Aorta (tissue), 5 donors: ENCODE results near the gene TREX2. TPM values are rescaled to one million over a fixed set of nuclear protein-coding genes. Genes with fewer than 3 reads are reported as not detected.
A peak's percentile ranks its signal among the peaks of the same experiment; 100 is the strongest.

Experiments used
- ATAC-seq: fragments of 200-7000 bp; cut with Tn5 transposase; one replicate; pipeline ENCODE4 v1.9.1; 2022; ENCODE audit warnings: moderate library complexity; ENCODE audit not compliant: low FRiP score
- DNase-seq, 2 donors: peaks; one replicate each; pipeline ENCODE4 v3.0.0-alpha.2; 2020
- H3K27ac ChIP-seq, 2 donors: one replicate each; pipeline ENCODE4 v1.5.1; 2013; ENCODE audit warnings: low read length in 2 of 2, mild to moderate bottlenecking in 2 of 2, moderate library complexity in 2 of 2, control low read depth in 1 of 2, inconsistent platforms in 1 of 2, low read depth in 1 of 2
- H3K27me3 ChIP-seq, 2 donors: one replicate each; pipeline ENCODE4 v1.6.1; 2013; ENCODE audit warnings: control low read depth in 1 of 2, low read length in 1 of 2, mild to moderate bottlenecking in 1 of 2, moderate library complexity in 1 of 2; ENCODE audit not compliant: insufficient read depth in 2 of 2, control insufficient read depth in 1 of 2
- H3K36me3 ChIP-seq, 2 donors: one replicate each; pipeline ENCODE4 v1.6.1; 2013; ENCODE audit warnings: control low read depth in 1 of 2, low read length in 1 of 2, mild to moderate bottlenecking in 1 of 2; ENCODE audit not compliant: insufficient read depth in 2 of 2, control insufficient read depth in 1 of 2
- H3K4me1 ChIP-seq, 2 donors: one replicate each; pipeline ENCODE4 v1.6.1; 2013; ENCODE audit warnings: low read length in 2 of 2, control low read depth in 1 of 2, mild to moderate bottlenecking in 1 of 2, moderate library complexity in 1 of 2; ENCODE audit not compliant: insufficient read depth in 2 of 2, control insufficient read depth in 1 of 2
- H3K4me3 ChIP-seq, 2 donors: one replicate each; pipeline ENCODE4 v1.5.1; 2013; ENCODE audit warnings: low read length in 2 of 2, control low read depth in 1 of 2, mild to moderate bottlenecking in 1 of 2
- H3K9me3 ChIP-seq: one replicate; pipeline ENCODE4 v1.6.1; 2013; ENCODE audit warnings: mild to moderate bottlenecking, low read length; ENCODE audit not compliant: control insufficient read depth
- whole genome bisulfite sequencing, 2 donors: extraction: QIAGEN DNeasy Blood & Tissue Kit; methylation state at CpG; one replicate each; pipeline ENCODE4 v1.1.7; 2013; 5-methylcytosine and 5-hydroxymethylcytosine counted together
- intact Hi-C, 2 donors: fragments of 100-400 bp; cut with DNase I; formaldehyde crosslinking; loops; one replicate each; pipeline versions ENCODE4 v1.14.2 to v1.15.0; 2022
- polyA plus RNA-seq, 2 donors: library from polyadenylated mRNA; stranded (reverse); fragments of 200-250 nt; gene quantifications; one replicate each; pipeline ENCODE4 v1.2.3, GENCODE V29; 2013
- total RNA-seq, 2 donors: library from RNA; stranded (reverse); fragmentation: NEBNext Ultra II Directional; extraction: Animal tissue kit (Norgen Biotek cat#: 25700); gene quantifications; one replicate each; pipeline ENCODE4 v1.2.1, GENCODE V29; 2021
- donor health status: healthy with polysubstance abuse.
- donor health status: Bipolar disorder and iron deficiency.
- donor health status: DM: no; HTN: no; CAD: no.
- donor health status: DM: no; HTN: no; CAD: no.
- donor health status: DM: yes; HTN: yes; CAD: no.

TREX2 gene
- total and polyA plus RNA-seq, 4 donors = 1.4 to 39.1 (median 4.5) TPM; not detected in 1

DNA sequence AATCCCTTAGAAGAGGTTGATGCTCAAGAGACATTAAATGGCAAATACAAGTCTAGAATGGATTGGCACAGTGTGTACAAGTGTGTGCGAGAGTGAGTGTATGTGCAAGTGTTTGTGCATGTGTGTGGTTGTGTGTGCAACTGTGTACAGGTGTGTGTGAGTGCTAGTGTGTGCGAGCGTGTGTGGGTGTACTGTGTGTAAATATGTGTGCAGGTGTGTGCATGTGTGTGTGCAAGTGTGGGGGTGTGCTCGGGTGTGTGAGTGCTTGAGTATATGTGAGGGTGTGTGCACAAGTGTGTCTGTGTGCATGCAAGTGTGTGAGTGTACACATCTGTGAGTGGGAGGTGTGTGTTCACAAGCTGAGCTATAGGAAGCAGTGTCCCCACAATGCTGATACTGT is 5.9 kb downstream of the TREX2 start:
- Histone ChIP-seq H3K4me1 (no peaks in the 10 kb centered on the region), H3K4me3 (no peak overlapping the region), H3K36me3 (no peaks in the 10 kb centered on the region), H3K9me3 (no peaks in the 10 kb centered on the region), H3K27me3 (no peaks in the 10 kb centered on the region), H3K27ac (no peak overlapping the region)
- WGBS, 2 donors = 89 to 96% methylated on average over 4 of the region's 4 CpGs
- ATAC-seq = no peak
- DNase-seq = no peak
- intact Hi-C loops = no loop called here

DNA sequence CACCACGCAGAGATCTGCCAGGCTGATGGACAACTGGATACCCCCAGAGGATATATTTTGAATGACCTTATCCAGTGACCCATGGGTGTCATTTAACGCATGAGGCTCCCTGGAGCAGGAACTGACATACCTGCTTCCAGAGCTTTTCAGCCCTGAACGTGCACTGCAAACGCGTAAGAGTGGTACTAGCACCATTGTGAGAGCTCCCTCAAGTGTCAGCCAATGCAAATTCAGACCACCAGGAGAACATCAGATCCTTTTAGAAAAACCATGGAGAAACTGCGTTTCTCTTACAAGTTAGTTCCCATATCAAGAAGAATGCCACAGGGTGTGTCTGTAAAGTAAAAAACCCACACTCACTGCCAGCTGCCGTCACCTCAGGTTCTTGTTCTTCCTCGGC is 7.3 kb downstream of the TREX2 start:
- WGBS, 2 donors = 18 to 42% methylated on average over 8 of the region's 8 CpGs
- no peak for ATAC-seq
- Histone ChIP-seq H3K27ac (no peak overlapping the region), H3K36me3 (no peaks in the 10 kb centered on the region), H3K27me3 (no peaks in the 10 kb centered on the region), H3K4me3 (no peak overlapping the region), H3K4me1 (no peaks in the 10 kb centered on the region), H3K9me3 (no peaks in the 10 kb centered on the region)
- DNase-seq = peak in 1 of 2 donors; percentile 15
- intact Hi-C loops = no loop called here

DNA sequence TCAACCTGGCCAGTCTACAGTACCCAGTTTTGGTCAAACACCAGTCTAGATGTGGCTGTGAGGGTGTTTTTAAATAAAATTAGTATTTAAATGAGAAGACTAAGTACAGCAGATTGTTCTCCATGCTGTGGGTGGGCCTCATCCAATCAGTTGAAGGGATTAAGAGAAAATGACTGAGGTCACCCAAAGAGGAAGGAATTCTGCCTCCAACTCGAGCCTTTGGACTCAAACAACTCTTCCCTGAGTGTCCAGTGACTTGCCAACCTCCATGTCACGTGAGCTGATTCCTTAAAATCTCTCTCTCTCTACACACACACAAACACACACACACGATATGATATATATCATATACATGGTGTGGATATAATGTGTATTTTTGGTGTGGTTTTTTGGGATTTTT is 10.0 kb downstream of the TREX2 start:
- no peak for ATAC-seq
- intact Hi-C loops = no loop called here
- no peak for DNase-seq

DNA sequence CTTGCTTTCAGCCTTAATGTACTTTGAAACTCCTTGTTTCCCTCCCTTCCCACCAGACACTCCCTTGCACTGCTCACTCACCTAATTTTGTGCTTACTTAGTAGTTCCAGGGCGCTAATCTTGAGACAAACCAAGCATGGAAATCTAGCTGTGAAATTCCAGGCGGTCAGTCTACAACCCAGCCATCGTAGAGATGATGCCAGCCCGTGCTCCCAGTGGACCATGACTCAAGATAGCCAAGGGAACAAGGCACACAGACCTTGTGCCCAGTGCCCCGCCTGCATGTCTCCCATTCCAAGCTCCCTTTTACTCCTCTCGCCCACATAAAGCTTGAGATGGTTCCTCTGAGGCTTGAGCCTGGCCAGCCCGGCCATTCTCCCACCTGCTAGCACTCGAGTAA is 11.1 kb downstream of the TREX2 start:
- no peaks in the 10 kb centered on the region for H3K36me3 ChIP-seq
- H3K9me3 ChIP-seq = peaks cover 2% of the 10 kb centered on the region
- H3K4me1 ChIP-seq = no peaks in the 10 kb centered on the region
- DNase-seq (peak in 1 of 2 donors; percentile 43), ATAC-seq (no peak)
- H3K27me3 ChIP-seq = no peaks in the 10 kb centered on the region
- intact Hi-C loops = no loop called here
- WGBS, 2 donors = 66 to 79% methylated on average over 8 of the region's 8 CpGs
- H3K4me3 ChIP-seq = no peak overlapping the region
- H3K27ac ChIP-seq = no peak overlapping the region

More for the DNA sequence above, 10.0 kb downstream of the TREX2 start:
- peaks cover 1% of the 10 kb centered on the region for H3K9me3 ChIP-seq
- H3K36me3 ChIP-seq = no peaks in the 10 kb centered on the region
- H3K27me3 ChIP-seq = no peaks in the 10 kb centered on the region
- no peaks in the 10 kb centered on the region for H3K4me1 ChIP-seq
- H3K4me3 ChIP-seq = no peak overlapping the region
- 71 to 86% methylated on average over 3 of the region's 3 CpGs for WGBS, 2 donors
- no peak overlapping the region for H3K27ac ChIP-seq

DNA sequence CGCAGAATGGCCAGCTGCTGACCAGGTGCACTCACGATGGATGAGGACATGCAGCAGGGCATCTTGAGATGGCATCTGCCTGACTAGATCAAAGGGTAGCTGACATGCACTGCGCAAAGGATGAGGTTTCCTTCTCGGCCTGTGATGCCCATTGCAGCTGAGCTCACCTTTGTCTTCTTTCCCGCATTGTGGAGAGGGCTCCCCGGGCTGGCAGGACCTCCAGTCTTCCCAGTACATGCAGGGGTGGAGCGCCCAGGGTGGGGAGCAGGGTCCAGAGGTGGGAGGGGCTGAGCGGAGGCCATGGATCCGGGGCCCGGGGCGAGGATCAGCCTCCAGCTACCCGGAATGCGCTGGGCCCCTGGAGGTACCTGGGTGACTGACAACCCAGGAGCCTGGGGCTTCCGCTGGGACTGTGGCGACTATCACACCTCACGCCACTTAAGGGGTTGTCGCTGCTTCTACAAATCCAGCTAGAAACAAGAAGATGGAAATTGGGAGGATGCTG is 12.0 kb downstream of the TREX2 start:
- DNase-seq = peak in 1 of 2 donors; percentile 62
- H3K27me3 ChIP-seq = no peaks in the 10 kb centered on the region
- 91 to 93% methylated on average over 17 of the region's 17 CpGs for WGBS, 2 donors
- H3K36me3 ChIP-seq = no peaks in the 10 kb centered on the region
- peaks cover 2% of the 10 kb centered on the region for H3K9me3 ChIP-seq
- no peak for ATAC-seq
- no peaks in the 10 kb centered on the region for H3K4me1 ChIP-seq
- no peak overlapping the region for H3K4me3 ChIP-seq
- intact Hi-C loops = no loop called here
- no peak overlapping the region for H3K27ac ChIP-seq

DNA sequence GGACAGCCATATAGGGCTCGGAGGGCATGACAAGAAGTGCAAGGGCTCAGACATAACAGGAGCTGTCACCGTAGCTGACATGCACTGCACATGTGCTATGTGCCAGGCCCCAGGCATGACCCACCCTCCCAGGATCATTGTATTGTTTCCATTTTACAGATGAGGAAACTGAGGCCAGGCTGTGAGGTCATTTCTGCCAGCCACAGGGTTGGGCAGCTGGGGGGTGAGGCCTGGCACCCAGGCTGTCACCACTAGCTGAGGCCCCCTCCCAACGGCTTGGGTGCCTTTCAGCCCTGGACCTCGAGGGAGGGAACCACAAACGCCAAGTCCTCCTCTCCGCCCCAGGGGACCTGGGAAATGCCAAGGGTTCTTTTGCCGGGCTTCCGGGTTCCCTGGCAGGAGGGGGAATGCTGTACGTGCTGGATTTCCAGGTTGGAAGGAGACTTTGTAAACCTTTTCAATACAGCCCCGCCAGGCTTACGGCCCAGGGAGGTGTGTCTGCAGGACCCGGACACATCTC is 12.6 kb downstream of the TREX2 start:
- DNase-seq = peak in 1 of 2 donors; percentile 54
- H3K27me3 ChIP-seq = no peaks in the 10 kb centered on the region
- 66 to 78% methylated on average over 12 of the region's 12 CpGs for WGBS, 2 donors
- no peak overlapping the region for H3K4me3 ChIP-seq
- H3K36me3 ChIP-seq = no peaks in the 10 kb centered on the region
- no peak overlapping the region for H3K27ac ChIP-seq
- H3K9me3 ChIP-seq = peaks cover 2% of the 10 kb centered on the region
- no peaks in the 10 kb centered on the region for H3K4me1 ChIP-seq
- intact Hi-C loops = no loop called here
- no peak for ATAC-seq

DNA sequence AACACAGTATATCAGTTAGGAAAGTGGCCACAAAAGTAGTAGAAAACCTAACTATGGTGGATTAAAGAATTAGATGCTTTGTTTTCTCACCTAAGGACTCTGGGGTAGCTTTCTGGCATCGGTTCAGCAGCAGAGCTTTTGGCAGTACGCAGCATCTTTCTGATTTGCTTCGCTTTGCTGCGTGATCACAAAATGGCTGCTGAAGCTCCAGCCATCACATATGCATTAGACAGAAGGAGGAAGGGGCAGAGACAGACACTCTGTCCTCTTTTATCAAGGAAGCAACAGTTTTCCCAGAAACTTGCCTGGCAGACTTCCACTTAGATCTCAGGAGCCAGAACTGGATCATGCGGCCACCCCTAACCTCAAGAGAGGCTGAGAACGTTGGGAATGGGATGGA is 15.1 kb downstream of the TREX2 start:
- Histone ChIP-seq H3K4me3 (no peak overlapping the region), H3K27me3 (no peaks in the 10 kb centered on the region), H3K4me1 (no peaks in the 10 kb centered on the region), H3K36me3 (no peaks in the 10 kb centered on the region), H3K27ac (no peak overlapping the region), H3K9me3 (peaks cover 2% of the 10 kb centered on the region)
- WGBS, 2 donors = 86 to 91% methylated on average over 6 of the region's 6 CpGs
- DNase-seq (peak in 1 of 2 donors; percentile 8), ATAC-seq (no peak)
- intact Hi-C loops = no loop called here

DNA sequence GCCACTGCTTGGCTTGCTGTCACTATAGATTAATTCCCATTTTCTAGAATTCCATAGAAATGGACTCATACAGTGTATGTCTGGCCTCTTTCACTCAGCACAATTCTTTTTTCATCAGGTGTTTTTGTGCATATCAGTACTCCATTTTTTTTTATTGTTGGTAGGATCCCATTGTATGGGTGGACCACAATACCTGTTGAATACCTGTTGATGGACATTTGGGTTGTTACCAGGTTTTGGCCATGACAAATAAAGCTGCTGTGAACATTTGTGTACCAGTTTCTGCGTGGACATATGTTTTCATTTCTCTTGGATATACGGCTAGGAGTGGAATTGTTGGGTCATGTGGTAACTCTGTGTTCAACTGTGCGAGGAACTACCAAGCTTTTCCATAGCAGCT is 19.7 kb downstream of the TREX2 start:
- DNase-seq (no peak), ATAC-seq (no peak)
- intact Hi-C loops = no loop called here
- Histone ChIP-seq H3K36me3 (no peaks in the 10 kb centered on the region), H3K27ac (no peak overlapping the region), H3K4me3 (no peak overlapping the region), H3K4me1 (no peaks in the 10 kb centered on the region), H3K9me3 (peaks cover 2% of the 10 kb centered on the region), H3K27me3 (no peaks in the 10 kb centered on the region)
- WGBS, 2 donors = 87 to 95% methylated on average over 3 of the region's 3 CpGs

DNA sequence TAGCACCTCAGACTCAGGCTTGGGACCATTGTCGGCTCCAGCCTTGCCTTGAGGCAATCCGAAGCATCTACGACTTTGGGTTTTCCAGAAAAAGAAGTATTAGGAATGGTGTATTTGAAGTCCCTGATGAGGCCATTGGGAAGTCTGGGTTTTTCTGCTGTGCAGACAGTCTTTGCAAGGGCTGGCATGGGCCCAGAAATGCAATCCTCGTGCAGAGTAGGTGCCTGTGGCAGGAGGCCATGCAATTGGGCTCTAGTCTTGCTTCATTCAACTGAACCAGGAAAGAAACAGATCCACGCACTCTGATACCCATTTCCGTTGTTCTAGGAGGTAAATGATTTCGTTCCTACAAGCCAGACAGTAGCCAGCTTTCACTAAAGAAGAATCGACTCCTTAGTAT is 22.2 kb downstream of the TREX2 start:
- no peak for ATAC-seq
- no peak for DNase-seq
- no peak overlapping the region for H3K27ac ChIP-seq
- no peak overlapping the region for H3K4me3 ChIP-seq
- H3K36me3 ChIP-seq = no peaks in the 10 kb centered on the region
- H3K4me1 ChIP-seq = no peaks in the 10 kb centered on the region
- WGBS, 2 donors = 79 to 83% methylated on average over 8 of the region's 8 CpGs
- H3K9me3 ChIP-seq = no peaks in the 10 kb centered on the region
- no peaks in the 10 kb centered on the region for H3K27me3 ChIP-seq
- intact Hi-C loops = no loop called here
